A549 treated with CORT108297 at 1 μM for 4 hours (cell line): ENCODE data around the gene SIRPA. TPM values are rescaled to one million over a fixed set of nuclear protein-coding genes. Genes with fewer than 3 reads are reported as not detected.

ENCODE experiments used
- total RNA-seq: library from RNA; stranded (reverse); fragments of 200-300 nt; extraction: Qiagen RNA extraction; gene quantifications from 5 replicates; pipeline ENCODE4 v1.2.3, GENCODE V29; 2022

Gene SIRPA
- total RNA-seq, result 25.7 to 32.4 TPM (median 27.9 TPM) in 5 replicates

DNA sequence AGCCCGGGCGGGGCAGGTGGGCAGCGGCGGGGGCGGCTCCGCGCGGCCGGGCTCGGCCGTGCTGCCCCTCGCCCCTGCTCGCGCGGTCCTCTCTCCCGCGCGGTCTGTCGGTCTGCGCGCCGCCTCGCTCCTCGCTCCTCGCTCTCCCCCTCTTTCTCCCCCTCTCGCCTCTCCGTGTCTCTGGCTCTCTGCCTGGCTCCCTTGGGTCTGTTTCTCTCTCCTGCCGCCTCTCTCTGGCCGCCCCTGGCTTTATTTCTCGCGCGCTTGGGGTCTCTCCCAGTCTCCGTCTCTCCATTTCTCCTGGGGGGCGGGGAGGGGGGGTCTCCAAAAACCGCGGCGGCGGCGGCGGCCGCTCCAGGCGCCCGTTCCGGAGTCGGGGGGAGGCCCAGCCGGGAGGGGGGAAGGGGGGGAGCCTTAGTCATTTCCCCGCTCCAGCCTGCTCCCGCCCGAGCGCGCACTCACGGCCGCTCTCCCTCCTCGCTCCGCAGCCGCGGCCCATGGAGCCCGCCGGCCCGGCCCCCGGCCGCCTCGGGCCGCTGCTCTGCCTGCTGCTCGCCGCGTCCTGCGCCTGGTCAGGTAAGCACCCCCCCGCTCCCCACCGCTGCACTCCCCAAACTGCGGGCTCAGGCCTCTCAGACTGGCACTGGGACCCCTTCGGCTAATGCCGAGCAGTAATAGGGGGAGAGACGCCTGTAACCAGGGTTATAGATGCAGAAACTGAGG, at the start of gene SIRPA:
Gene SIRPA, plus strand, starts transcription at position 457 of the 723 bp plus-strand sequence. Its CDS starts 41 bp downstream, at position 498.

Other genes with a start within 250 kb of the SIRPA start
- gene SIRPG, start 237.6 kb upstream of the SIRPA start, total RNA-seq, result not detected in 5 replicates
- gene PDYN, start 98.7 kb downstream of the SIRPA start, total RNA-seq, result not detected in 5 replicates
- 11.2 to 13.3 TPM (median 12.6 TPM) in 5 replicates for gene STK35, start 206.4 kb downstream of the SIRPA start, total RNA-seq